Prostate gland (tissue), 2 donors: ENCODE results near the gene FAM32A. TPM values are rescaled to one million over a fixed set of nuclear protein-coding genes. Genes with fewer than 3 reads are reported as not detected.

Experiments
- DNase-seq: peaks from one replicate; pipeline ENCODE4 v3.0.0-alpha.2; 2019; ENCODE audit warnings: low spot score
- H3K27ac ChIP-seq, 2 donors: fragments of 200-600 bp; sonication (generic); 2 replicates each; pipeline ENCODE4 v1.5.1; 2017 to 2019
- H3K27me3 ChIP-seq: fragments of 200-600 bp; sonication (generic); replicated peaks from 2 replicates; pipeline ENCODE4 v1.5.1; 2019; ENCODE audit not compliant: insufficient read depth
- H3K36me3 ChIP-seq, 2 donors: fragments of 200-600 bp; sonication (generic); 1 replicate in 1 of 2; 2 replicates in 1 of 2; pipeline versions ENCODE4 v1.5.1 to v1.8.1; 2017 to 2019
- H3K4me1 ChIP-seq: fragments of 200-600 bp; sonication (generic); replicated peaks from 2 replicates; pipeline ENCODE4 v1.5.1; 2019
- H3K4me3 ChIP-seq, 2 donors: fragments of 200-600 bp; sonication (generic); 2 replicates each; pipeline ENCODE4 v1.5.1; 2017 to 2019
- H3K9me3 ChIP-seq: fragments of 200-600 bp; sonication (generic); 2 replicates; pipeline ENCODE4 v1.5.1; 2017
- CTCF ChIP-seq, 4 experiments: fragments of 200-600 bp in 2 of 4; fragments of 450-650 bp in 2 of 4; sonication (generic) in 2 of 4; IDR thresholded peaks; 1 replicate in 3 of 4; 2 replicates in 1 of 4; pipeline ENCODE4 v1.5.1; 2016 to 2019; ENCODE audit warnings: antibody characterized with exemption in 4 of 4, mild to moderate bottlenecking in 2 of 4, moderate library complexity in 2 of 4
- POLR2A ChIP-seq: fragments of 450-650 bp; IDR thresholded peaks from one replicate; pipeline ENCODE4 v1.6.1; 2016; ENCODE audit warnings: antibody characterized with exemption, mild to moderate bottlenecking
- POLR2AphosphoS5 ChIP-seq: sonication (generic); formaldehyde crosslinking; IDR thresholded peaks from one replicate; pipeline ENCODE4 v1.6.1; 2017; ENCODE audit warnings: antibody characterized with exemption
- WGBS: methylation state at CpG from one replicate; pipeline ENCODE4 v1.1.5; 2018; 5-methylcytosine and 5-hydroxymethylcytosine counted together
- intact Hi-C: fragments of 100-400 bp; cut with DNase I; formaldehyde crosslinking; loops from one replicate; pipeline ENCODE4 v1.14.2; 2022
- total RNA-seq, 2 donors: library from RNA; depleted of rRNA; stranded (reverse); fragments of >200 nt; gene quantifications; one replicate each; pipeline ENCODE4 v1.1.0, GENCODE V29; 2016

The FAM32A gene
- total RNA-seq, 2 donors from 2014 or later = 98.1 to 103 TPM

- intact Hi-C loops = no loop called here
- Histone ChIP-seq H3K4me3 (no peak overlapping the region), H3K9me3 (no peaks in the 10 kb centered on the region), H3K36me3 (peaks cover 10 to 20% of the 10 kb centered on the region in 2 donors), H3K27ac (no peak overlapping the region), H3K27me3 (no peaks in the 10 kb centered on the region), H3K4me1 (no peaks in the 10 kb centered on the region)
- 95% methylated on average over 16 of the region's 16 CpGs for WGBS
- no peak for DNase-seq
- no peak for TF ChIP-seq POLR2A
- no peak for TF ChIP-seq CTCF (IDR thresholded peaks at IDR 0.05)
- TF ChIP-seq POLR2AphosphoS5 = no peak
Measured at GRCh38 chr19:16232127-16232526, 46.9 kb downstream of the FAM32A start.

- intact Hi-C loops = no loop called here
- no peak overlapping the region for H3K27ac ChIP-seq
- 90% methylated on average over 10 of the region's 13 CpGs for WGBS
- no peaks in the 10 kb centered on the region for H3K27me3 ChIP-seq
- H3K9me3 ChIP-seq = no peaks in the 10 kb centered on the region
- H3K4me3 ChIP-seq = no peak overlapping the region
- H3K36me3 ChIP-seq = peaks cover 10 to 19% of the 10 kb centered on the region in 2 donors
- no peak for TF ChIP-seq POLR2A
- no peak for TF ChIP-seq CTCF (IDR thresholded peaks at IDR 0.05)
- no peak for TF ChIP-seq POLR2AphosphoS5
- no peak for DNase-seq
- no peaks in the 10 kb centered on the region for H3K4me1 ChIP-seq
Measured at GRCh38 chr19:16232568-16232967, 47.4 kb downstream of the FAM32A start.

- 94% methylated on average over 19 of the region's 19 CpGs for WGBS
- H3K4me3 ChIP-seq = no peak overlapping the region
- intact Hi-C loops = no loop called here
- no peaks in the 10 kb centered on the region for H3K4me1 ChIP-seq
- no peak overlapping the region for H3K27ac ChIP-seq
- H3K36me3 ChIP-seq = peaks cover 7 to 13% of the 10 kb centered on the region in 2 donors
- no peaks in the 10 kb centered on the region for H3K9me3 ChIP-seq
- TF ChIP-seq CTCF (IDR thresholded peaks at IDR 0.05) (no peak), POLR2A (no peak), POLR2AphosphoS5 (no peak)
- no peaks in the 10 kb centered on the region for H3K27me3 ChIP-seq
- DNase-seq = no peak
Measured at GRCh38 chr19:16233081-16233776, 48.0 kb downstream of the FAM32A start.

- Histone ChIP-seq H3K36me3 (peaks cover 5 to 7% of the 10 kb centered on the region in 2 donors), H3K4me1 (no peaks in the 10 kb centered on the region), H3K9me3 (no peaks in the 10 kb centered on the region), H3K27ac (no peak overlapping the region), H3K4me3 (no peak overlapping the region), H3K27me3 (no peaks in the 10 kb centered on the region)
- DNase-seq = no peak
- intact Hi-C loops = no loop called here
- WGBS = 92% methylated on average over 19 of the region's 19 CpGs
- TF ChIP-seq POLR2A = no peak
- no peak for TF ChIP-seq POLR2AphosphoS5
- TF ChIP-seq CTCF (IDR thresholded peaks at IDR 0.05) = no peak
Measured at GRCh38 chr19:16233836-16234551, 48.8 kb downstream of the FAM32A start.
